A673 (cell line): ENCODE measurements around the gene COL5A1. TPM values are rescaled to one million over a fixed set of nuclear protein-coding genes. Genes with fewer than 3 reads are reported as not detected.

ENCODE experiments used
- BruUV-seq: library from RNA; stranded (reverse); fragments of 400-500 nt; replicated peaks from 2 replicates; lab custom pipeline; 2021; lab: Mats Ljungman, UMichigan
- CTCF ChIA-PET: fragments of 300-600 bp; sonication (Branson Sonifier 250); formaldehyde crosslinking; loops from one replicate; lab custom pipeline; 2022; ENCODE audit warnings: antibody characterized with exemption; lab: Charles Lee
- POLR2A ChIA-PET: fragments of 300-600 bp; sonication (Branson Sonifier 250); formaldehyde crosslinking; loops from one replicate; lab custom pipeline; 2022; ENCODE audit warnings: antibody characterized with exemption; ENCODE audit not compliant: low non-redundant PET; lab: Charles Lee
- DNase-seq: peaks from one replicate; pipeline ENCODE4 v3.0.0-alpha.2; 2015; ENCODE audit warnings: low spot score
- H3K27ac ChIP-seq: fragments of 200-600 bp; sonication (generic); 2 replicates; pipeline ENCODE4 v1.5.1; 2016; ENCODE audit warnings: mixed run types, low read depth, mild to moderate bottlenecking, mixed read lengths, antibody characterized with exemption, low read length; ENCODE audit not compliant: poor library complexity, severe bottlenecking
- H3K27me3 ChIP-seq: fragments of 200-600 bp; sonication (generic); replicated peaks from 2 replicates; pipeline ENCODE4 v1.6.1; 2017; ENCODE audit warnings: mixed run types, low read depth, mild to moderate bottlenecking, mixed read lengths, antibody characterized with exemption, low read length; ENCODE audit not compliant: insufficient read depth, poor library complexity
- H3K36me3 ChIP-seq: fragments of 200-600 bp; sonication (generic); 2 replicates; pipeline ENCODE4 v1.6.1; 2016; ENCODE audit warnings: mixed run types, mild to moderate bottlenecking, mixed read lengths, antibody characterized with exemption, low read length; ENCODE audit not compliant: insufficient read depth, poor library complexity, severe bottlenecking
- H3K4me1 ChIP-seq: fragments of 200-600 bp; sonication (generic); 2 replicates; pipeline ENCODE4 v1.6.1; 2017; ENCODE audit warnings: mixed run types, mild to moderate bottlenecking, mixed read lengths, antibody characterized with exemption, low read length; ENCODE audit not compliant: insufficient read depth, poor library complexity, severe bottlenecking
- H3K4me3 ChIP-seq: fragments of 200-600 bp; sonication (generic); 2 replicates; pipeline ENCODE4 v1.5.1; 2016; ENCODE audit warnings: low read depth, mixed run types, mild to moderate bottlenecking, mixed read lengths, low read length; ENCODE audit not compliant: poor library complexity, severe bottlenecking
- H3K9me3 ChIP-seq: fragments of 200-600 bp; sonication (generic); 2 replicates; pipeline ENCODE4 v1.6.1; 2016; ENCODE audit warnings: mixed run types, low read depth, mild to moderate bottlenecking, mixed read lengths, antibody characterized with exemption, low read length; ENCODE audit not compliant: poor library complexity, severe bottlenecking
- EZH2 ChIP-seq: fragments of 200-600 bp; sonication (generic); IDR thresholded peaks from 2 replicates; pipeline ENCODE4 v1.6.1; 2017; ENCODE audit warnings: borderline replicate concordance, low read depth, mild to moderate bottlenecking, mixed read lengths, antibody characterized with exemption, low read length; ENCODE audit not compliant: poor library complexity, severe bottlenecking
- intact Hi-C: fragments of 100-400 bp; cut with micrococcal nuclease; formaldehyde crosslinking; loops from one replicate; pipeline ENCODE4 v1.10.0; 2022; ENCODE audit not compliant: unreplicated experiment
- total RNA-seq: library from RNA; stranded (reverse); gene quantifications from 2 replicates; pipeline ENCODE4 v1.2.3, GENCODE V29; 2021
- TF ChIP-seq, protein P1 (sequence below): fragments of 300-800, 200-600 bp; sonication (generic); conservative IDR thresholded peaks from 2 replicates; pipeline ENCODE4 v1.5.1; 2017; ENCODE audit warnings: low read depth, mild to moderate bottlenecking, antibody characterized with exemption, low read length, moderate library complexity, mixed read lengths

The COL5A1 gene
- total RNA-seq, 1 experiment from 2014 or later, result 33.6 TPM

- Histone ChIP-seq H3K4me1 (no peaks in the 10 kb centered on the region), H3K36me3 (no peaks in the 10 kb centered on the region), H3K4me3 (no peak overlapping the region), H3K27me3 (no peaks in the 10 kb centered on the region), H3K9me3 (no peaks in the 10 kb centered on the region), H3K27ac (no peak overlapping the region)
- ChIA-PET POLR2A (no interaction called here), CTCF (no interaction called here)
- intact Hi-C loops, result no loop called here
- BruUV-seq, result no TSS peak
- no peak for DNase-seq
- no peak for TF ChIP-seq EZH2
- TF ChIP-seq, protein P1, sequence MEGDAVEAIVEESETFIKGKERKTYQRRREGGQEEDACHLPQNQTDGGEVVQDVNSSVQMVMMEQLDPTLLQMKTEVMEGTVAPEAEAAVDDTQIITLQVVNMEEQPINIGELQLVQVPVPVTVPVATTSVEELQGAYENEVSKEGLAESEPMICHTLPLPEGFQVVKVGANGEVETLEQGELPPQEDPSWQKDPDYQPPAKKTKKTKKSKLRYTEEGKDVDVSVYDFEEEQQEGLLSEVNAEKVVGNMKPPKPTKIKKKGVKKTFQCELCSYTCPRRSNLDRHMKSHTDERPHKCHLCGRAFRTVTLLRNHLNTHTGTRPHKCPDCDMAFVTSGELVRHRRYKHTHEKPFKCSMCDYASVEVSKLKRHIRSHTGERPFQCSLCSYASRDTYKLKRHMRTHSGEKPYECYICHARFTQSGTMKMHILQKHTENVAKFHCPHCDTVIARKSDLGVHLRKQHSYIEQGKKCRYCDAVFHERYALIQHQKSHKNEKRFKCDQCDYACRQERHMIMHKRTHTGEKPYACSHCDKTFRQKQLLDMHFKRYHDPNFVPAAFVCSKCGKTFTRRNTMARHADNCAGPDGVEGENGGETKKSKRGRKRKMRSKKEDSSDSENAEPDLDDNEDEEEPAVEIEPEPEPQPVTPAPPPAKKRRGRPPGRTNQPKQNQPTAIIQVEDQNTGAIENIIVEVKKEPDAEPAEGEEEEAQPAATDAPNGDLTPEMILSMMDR, result no peak
These were observed 151.9 kb downstream of the COL5A1 start for GRCh38 chr9:134793288-134794188.

DNA sequence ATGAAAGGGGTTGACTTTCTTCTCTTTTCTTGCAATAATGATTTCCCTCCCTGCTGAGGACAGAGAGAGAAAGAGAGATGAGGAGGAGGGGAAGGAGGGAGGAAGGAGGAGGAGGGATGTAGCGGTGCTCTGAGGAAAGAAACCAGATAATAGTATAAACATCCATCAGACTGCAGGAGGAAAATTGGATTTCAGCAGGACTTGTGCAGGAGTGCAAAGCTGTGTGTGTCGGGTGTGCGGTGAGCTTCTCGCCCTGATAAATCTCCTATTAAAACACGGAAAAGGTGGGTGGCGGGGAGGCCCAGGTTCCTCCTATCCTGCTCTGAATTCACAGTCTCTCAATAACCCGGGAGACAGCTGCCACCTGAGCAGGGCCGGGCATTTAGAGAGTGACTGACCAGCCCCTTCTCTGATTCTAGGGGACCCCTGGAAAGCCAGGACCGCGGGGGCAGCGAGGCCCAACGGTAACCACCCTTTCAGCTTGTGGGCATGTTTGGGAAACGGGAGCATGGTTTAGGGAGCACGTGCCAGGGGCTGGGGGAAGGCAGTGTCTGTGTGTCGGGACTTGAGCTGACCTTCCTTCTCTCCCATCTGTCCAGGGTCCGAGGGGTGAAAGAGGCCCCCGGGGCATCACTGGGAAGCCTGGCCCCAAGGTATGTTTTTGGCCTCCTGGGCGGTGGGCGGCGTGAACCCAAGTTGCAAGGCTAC lies 153.2 kb downstream of the COL5A1 start:
- Histone ChIP-seq H3K9me3 (no peaks in the 10 kb centered on the region), H3K27ac (no peak overlapping the region), H3K4me1 (no peaks in the 10 kb centered on the region), H3K4me3 (no peak overlapping the region), H3K27me3 (no peaks in the 10 kb centered on the region), H3K36me3 (no peaks in the 10 kb centered on the region)
- POLR2A ChIA-PET, result no interaction called here
- BruUV-seq, result no TSS peak
- intact Hi-C loops, result no loop called here
- TF ChIP-seq EZH2, result no peak
- DNase-seq, result no peak
- CTCF ChIA-PET, result no interaction called here

DNA sequence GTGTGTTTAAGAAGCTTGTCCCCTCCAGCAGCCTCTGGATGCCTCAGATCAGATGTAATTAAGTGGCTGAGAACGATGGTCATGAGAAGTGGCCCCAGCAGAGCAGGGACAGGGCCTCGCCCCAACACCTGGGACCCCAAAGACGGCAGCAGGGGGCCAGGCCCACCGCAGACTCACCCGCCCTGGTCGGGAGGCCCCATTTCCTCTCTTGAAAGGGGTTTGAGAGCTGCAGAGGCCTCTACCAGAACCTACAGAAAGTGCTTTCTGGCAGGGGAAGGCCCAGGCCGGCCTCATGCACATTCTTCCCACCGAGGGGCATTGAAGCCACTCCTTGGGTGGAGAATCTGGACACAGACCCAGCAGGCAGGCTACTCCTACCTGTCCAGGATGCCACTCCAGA lies 153.8 kb downstream of the COL5A1 start:
- POLR2A ChIA-PET, result no interaction called here
- BruUV-seq, result no TSS peak

More for the DNA sequence above, 153.8 kb downstream of the COL5A1 start:
- Histone ChIP-seq H3K9me3 (no peaks in the 10 kb centered on the region), H3K27me3 (no peaks in the 10 kb centered on the region), H3K36me3 (no peaks in the 10 kb centered on the region), H3K4me1 (no peaks in the 10 kb centered on the region), H3K4me3 (no peak overlapping the region), H3K27ac (no peak overlapping the region)
- DNase-seq, result no peak
- intact Hi-C loops, result no loop called here
- TF ChIP-seq, protein P1, result no peak
- TF ChIP-seq EZH2, result no peak
- CTCF ChIA-PET, result no interaction called here
